HG03095 (cell line): ENCODE measurements around the gene DCUN1D1.

Experiments used
- ATAC-seq: cut with Tn5 transposase; IDR thresholded peaks from one replicate; pipeline ENCODE4 v1.9.1; 2021; ENCODE audit warnings: moderate library complexity; ENCODE audit not compliant: unreplicated experiment

The DCUN1D1 gene

DNA sequence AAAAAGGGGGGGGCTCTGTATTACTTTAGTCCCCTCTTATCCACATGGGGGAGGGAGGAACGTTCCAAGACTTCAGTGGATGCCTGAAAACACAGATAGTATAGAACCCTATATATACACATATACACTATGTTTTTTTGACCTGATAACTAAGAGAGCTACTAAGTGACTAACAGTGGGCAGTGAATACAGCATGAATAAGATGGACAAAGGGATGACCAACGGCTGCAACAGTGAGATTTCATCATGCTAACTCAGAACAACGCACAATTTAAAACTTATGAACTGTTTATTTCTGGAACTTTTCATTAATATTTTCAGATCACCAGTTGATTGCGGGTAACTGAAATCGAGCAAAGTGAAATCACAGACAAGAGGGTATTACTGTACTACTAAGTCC lies 7.3 kb downstream of the DCUN1D1 start:
- ATAC-seq = no peak

DNA sequence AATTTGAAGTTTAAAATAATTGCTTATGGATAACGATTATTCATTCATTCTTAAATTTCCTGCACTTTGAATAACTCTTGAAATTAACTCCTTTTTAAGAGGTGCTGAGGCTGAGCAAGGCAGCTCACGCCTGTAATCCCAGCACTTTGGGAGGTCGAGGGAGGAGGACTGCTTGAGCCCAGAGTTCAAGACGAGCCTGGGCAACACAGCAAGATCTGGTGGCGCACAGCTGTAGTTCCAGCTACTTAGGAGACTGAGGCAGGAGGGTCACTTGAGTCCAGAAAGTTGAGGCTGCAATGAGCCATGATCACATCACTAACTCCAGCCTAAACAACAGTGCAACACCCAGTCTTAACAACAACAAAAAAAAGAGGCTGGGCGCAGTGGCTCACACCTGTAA lies 8.0 kb downstream of the DCUN1D1 start:
- ATAC-seq = no peak

DNA sequence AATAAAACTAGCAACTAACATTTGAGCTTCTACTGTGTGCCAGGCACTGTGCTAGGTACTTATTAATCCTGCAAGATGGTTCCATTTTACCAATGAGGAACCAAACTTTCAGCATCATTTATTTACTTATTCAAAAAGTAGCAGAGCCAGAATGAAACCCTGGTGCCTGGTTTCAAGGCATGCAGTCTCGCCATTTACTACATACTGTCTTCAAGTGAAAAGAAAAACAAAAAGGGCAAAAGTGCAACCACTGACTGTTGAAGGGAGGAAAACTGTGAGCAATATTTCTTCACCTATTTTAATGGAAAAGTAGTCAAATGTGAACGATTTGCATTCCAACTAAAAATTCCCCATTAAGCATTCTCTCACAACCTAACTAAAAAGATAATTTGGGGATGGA lies 8.7 kb downstream of the DCUN1D1 start:
- peak; percentile 33 for ATAC-seq

DNA sequence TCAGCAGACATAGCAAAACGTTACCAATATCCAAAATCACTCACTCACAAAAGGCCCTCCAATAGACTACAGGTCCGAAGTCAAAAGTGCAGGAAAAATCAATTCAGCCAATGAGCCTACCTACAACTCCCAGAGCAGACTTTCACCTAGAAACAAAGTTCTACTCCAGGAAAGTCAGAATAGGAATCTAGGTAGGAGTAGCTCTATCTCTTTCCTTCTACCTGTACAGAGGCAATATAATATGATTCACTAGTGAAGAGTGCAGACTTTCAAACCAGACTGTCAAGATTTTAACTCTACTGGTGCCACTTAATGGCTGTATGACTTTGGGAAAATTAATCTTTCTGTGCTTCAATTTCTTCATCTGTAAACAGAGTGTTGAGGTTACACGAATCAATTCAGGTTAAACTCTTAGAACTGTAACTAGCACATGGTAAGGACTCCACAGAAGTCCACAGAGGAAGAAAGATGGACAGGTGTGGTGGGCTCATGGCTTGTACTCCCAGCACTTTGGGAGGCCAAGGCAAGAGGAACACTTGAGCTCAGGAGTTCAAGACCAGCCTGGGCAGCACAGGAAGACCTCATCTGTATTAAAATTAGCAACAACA lies 9.4 kb downstream of the DCUN1D1 start:
- no peak for ATAC-seq

DNA sequence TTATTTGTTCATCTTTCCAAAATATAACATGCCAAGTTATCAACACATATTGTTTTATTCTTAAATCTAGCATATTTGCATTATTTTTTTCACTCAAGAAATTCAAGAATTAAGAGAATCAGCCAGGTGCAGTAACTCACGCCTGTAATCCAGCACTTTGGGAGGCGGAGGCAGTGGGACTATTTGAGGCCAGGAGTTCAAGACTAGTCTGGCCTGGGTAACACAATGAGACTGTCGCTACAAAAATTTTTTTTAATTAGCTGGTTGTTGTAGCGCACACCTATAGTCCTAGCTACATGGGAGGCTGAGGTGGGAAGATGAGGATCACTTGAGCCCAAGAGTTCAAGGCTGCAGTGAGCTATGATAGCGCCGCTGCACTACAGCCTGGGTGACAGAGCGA lies 10.5 kb downstream of the DCUN1D1 start:
- ATAC-seq = no peak

DNA sequence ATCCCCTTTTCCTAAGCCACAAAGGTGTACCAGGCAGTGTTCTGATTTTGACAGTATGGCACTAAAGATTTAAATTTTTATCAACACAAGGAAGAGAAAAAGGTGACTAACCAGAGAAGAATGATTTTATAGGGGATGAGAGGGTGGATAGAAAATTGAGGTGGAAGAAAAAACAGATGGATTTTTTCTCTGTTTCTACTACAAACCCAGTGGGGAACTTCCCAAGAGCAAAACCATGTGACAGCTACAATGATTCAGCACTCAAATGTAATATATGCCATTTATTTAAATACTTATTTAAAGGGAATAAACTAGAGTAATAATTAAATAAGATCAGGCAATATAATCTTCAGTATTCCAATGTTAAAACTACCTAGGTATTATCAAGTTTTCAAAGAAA lies 11.1 kb downstream of the DCUN1D1 start:
- ATAC-seq = no peak

DNA sequence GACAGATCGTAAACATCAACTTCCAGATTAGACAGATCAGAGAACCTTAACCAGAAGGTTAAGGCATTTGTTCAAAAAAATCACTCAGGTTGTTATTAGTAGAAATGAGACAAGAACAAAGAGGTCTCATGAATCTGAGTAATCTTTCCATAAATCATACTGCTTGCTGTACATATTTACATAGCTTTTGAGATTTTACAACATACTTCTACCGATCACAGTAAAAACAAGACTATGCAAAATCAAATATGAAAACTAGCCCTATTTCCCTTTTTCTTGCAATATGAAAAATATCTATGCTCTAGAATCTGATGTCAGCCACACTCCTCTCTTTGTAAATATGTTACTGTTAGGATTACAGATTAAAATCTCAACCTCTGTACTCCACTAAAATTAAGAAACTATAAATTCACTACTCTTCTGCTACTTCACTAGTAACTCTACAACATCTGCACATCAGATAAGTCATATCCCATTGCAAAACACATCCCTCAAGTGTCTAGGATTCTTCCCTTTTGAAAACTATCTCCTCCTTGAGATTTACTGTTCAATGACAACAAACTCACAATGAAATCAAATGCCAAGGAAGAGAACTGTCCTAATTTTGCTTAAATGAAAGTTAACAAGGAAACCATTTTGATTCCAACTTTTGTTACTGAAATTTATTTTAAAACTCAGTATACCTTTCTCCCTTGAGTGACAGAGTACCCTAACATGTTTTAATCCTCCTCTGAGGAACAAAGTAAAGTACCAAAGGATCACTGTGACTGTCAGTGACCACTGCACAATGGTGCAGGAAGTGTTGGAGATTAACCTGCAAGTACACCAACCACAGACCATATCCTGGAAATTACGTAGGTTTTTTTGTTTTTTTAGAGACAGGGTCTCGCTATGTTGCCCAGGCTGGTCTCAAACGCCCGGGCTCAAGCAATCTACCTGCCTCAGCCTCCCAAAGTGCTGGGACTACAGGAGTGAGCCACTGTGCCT lies 12.8 kb downstream of the DCUN1D1 start:
- ATAC-seq = peak; percentile 47

DNA sequence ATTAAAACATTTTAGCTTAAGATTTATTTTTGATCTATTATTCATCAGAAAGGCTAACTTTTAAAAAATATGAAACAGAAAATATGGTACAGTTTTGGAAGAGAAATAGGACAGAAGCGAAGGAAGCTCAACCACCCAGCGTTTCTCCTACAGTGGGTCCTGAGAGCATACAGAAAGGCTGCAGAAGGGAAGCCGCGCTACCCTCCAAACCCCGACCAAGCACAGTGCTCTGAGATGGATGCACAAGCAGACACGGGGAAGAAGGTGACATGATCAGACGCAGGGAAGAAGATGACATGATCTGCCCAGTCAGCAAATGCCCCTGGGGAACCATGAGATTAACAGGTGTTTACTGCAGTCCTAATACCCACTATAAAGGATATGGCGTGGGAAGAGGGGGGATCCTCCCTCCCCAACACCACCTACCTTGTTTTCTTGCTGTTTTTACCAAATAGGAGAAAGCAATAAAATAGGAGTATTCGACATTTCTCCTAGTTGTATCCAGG lies 14.4 kb downstream of the DCUN1D1 start:
- ATAC-seq = no peak

DNA sequence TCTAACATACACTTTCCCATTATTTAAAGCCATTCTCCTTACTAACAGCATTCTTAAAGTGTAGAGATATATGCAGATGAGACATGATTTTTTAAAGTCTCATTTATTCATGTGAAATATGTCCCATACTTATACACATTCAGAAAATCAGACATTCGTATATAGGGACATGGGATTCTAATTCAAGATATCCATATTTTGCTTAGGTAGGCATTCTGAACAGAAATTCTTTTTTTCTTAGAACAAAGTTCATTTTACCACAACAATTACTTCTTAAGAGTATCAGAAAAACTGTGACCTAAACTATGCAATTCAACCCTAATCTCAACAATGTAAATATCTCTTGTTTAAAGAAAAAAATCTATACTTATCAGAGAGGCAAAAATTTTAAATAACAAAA lies 16.2 kb downstream of the DCUN1D1 start:
- ATAC-seq = no peak

DNA sequence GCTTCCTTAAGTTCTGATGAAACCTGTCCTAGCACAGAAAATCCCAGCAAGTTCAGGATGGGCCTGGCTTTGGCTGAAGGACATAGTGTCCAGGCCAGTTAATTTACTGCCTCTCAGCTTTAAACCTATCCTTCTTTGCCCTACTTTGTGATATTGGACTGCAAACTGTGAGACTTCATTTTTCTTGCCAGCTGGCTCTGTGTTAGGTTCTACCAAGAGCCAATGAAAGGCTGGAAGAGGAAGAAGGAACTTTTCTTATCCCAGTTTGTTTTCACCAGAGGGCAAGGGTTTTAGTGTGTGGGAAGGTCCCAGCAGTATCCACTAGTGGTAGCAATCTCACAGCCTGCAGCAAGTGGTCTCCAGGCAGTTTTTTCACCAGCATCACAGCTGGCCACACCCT lies 18.2 kb downstream of the DCUN1D1 start:
- ATAC-seq = no peak

DNA sequence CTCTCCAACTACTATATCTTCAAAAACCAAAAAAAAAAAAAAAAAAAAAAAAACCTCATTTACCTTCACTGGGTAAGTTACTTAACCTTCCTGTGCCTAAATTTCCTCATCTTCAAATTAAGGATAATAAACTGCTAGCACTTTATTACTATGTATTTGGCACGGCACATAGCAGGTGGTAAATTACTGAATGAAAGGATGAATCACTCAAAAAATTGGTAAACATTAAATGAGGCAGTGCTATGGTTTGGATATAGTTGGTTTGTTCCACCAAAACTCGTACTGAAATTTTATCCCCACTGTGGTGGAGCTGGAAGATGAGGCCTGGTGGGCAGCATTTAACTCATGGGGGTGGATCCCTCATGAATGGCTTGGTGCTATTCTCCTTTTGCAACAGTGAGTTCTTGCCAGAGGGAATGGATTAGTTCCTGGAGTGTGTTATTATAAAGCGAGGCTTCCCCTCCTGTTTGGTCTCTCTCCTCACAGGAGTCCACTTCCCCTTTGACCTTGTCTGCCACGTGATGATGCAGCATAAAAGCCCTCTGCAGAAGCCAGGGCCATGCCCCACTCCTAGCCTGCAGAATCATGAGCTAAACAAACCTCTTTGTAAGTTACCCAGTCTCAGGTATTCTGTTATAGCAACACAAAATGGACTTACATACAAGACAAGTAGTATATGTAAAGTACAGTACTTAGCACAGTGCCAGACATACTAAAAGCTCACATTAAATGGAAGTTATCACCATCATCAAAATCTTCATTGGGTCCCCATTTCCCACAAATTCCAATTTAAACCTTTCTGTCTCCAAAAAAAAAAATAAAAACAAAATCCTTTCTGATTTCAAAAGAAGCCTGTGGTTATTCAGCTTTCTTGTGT lies 20.6 kb downstream of the DCUN1D1 start:
- no peak for ATAC-seq

DNA sequence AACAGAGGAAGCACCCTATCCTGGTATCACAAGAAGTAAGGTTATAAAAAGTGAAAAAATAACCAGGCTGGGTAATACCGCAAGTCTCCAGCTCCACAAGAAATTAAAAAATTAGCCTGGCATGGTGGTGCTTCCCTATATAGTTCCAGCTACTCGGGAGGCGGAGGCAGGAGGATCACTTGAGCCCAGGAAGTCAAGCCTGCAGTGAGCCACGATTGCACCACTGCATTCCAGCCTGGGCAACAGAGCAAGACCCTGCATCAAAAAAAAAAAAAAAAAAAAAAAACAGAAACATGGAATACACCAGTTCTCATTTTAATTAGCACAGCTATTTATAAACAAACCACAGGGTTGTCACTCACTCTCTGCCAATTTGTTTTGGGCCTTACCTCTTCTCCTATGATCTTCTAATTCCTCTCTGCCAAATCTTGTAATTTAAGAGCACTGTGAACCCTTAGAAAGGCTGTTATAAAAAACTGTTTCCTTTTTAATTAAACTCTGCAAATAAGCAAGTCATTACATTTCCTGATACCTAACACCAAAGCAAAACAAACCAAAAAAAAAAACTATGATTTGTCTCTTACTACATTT lies 22.6 kb downstream of the DCUN1D1 start:
- no peak for ATAC-seq

DNA sequence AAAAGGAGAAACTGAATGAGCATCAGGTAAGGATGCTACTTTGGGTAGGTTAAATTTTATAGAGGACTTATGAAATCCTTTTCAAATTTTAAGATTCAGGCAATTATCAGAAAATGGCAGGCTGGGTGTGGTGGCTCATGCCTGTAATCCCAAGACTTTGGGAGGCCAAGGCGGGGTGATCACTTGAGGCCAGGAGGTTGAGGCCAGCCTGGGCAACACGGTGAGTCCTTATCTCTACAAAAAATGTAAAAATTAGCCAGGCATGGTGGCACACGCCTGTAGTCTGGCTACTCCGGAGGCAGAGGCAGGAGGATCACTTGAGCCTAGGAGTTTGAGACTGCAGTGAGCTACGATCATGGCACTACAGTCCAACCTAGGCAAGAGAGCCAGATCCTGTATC lies 23.1 kb downstream of the DCUN1D1 start:
- no peak for ATAC-seq

DNA sequence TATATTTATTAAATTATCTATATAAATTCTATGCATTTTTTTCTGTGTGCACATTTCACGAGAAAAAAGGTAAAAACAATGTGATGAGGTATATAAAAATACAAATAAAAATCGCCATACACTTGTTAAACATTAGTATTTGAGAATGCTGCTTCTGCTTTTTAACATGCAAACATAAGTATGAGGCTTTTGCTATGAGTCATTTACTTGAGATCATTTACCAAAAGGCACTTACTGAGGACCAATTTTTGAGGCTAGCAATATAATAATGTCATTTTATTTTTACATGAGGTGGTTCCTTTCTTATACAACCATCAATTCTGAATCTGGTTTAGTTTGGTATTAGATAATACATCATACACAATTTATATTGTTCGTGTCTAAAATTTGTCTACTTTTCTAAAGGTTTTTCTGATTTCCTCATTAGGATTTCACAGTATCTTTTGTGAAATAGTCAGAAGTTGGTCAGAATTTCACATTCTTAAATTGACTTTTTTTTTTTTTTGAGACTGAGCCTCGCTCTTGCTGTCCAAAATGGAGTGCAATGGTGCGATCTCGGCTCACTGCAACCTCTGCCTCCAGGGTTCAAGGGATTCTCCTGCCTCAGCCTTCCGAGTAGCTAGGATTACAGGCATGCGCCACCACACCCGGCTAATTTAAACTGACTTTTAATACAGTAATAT lies 25.6 kb downstream of the DCUN1D1 start:
- peak; percentile 91 for ATAC-seq

DNA sequence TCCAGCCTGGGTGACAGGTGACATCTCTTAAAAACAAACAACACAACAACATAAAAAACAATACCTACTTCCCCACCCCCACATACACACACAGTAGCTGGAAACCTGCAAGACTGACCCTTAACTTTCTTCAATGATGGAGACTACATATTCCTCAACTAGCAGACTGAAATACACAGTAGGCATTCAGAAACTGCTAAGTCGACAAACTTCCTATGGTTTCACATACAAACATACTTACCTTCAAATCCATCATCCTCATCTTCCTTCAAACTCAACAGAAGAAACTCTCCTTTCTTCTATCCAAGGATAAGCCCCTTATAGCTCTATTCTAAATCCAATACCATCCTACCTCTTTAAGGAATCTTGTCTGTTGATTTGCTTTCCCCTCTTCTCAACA lies 30.6 kb downstream of the DCUN1D1 start:
- no peak for ATAC-seq

DNA sequence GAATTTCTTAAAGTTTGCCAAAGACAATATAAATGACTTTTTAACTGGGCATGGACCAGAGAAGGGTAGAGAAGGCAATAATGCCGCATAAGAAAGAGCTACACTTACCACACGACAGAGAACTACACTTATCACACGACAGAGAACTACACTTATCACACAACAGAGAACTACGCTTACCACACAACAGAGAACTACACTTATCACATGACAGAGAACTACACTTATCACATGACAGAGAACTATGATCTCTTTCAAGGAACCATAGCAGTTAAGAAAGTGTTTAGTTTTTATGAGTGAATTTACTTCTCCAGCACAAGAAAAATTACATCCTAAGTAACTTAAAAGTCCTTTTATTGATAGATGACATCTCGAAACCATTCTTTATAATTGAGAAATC lies 32.0 kb downstream of the DCUN1D1 start:
- no peak for ATAC-seq

DNA sequence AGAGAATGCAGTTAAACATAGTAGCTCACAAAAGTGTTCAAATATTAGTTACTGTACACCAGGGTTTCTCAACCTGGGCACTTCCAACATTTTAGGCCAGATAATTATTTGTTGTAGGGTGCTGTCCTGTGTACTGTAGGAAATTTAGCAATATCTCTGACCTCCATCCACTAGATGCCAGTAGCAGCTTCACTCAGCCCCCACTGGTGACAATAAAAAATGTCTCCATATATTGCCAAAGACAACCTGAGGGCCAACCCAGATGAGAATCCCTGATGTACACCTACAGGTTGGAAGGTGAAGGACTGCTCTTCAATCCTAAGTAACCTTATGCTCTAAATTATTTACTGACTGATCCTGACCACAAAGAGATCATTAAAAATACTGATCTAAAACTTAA lies 32.5 kb downstream of the DCUN1D1 start:
- ATAC-seq = no peak

DNA sequence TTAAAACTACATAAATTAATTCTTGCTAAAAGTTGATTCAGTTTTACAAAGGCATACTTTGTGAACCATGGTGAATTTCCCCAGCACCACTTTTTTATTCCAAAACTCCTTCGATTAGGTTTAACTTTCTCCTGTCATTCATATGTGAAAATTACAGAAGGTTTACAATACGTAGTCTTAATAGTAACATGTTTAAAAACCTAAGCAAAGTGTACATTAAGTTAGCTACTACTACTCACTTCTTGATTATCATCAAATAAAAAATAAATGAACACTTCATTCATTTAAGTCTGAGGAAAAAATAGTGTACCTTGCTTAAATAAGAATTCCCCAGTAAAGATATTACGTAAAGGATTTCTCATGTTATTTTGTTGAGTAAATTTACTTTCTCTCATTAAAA lies 38.6 kb downstream of the DCUN1D1 start:
- ATAC-seq = no peak

DNA sequence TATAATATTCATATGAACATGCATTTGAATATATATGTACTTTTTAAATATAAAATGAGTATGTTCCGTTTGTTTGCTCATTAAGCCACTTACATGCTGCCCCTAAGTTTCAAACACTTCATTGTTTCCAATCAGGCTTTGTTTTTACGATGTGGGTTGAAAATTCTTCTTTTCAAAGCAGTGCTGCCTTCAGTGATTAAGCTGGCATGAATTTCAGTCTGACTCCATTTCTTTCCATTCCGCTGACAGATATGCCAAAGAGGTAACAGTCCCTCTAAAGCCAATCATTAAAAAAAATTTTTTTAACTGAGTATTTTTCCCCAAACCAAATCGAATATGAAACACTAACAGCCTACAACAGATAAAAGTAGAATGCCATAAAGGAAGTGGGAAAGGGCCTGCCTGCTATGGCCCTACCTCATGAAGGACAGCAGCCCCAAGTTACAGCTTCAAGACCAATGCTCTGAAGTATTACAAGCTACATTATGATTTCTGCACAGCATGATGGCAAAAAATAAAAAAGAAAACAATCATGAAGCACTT lies 40.0 kb downstream of the DCUN1D1 start:
- ATAC-seq = no peak
